ENCODE measurements around the gene SLK.

- TF ChIP-seq CEBPB (IDR thresholded peaks at IDR 0.05; ENCODE audit: low read depth, low read length) (no peak), CTCF (conservative IDR thresholded peaks at IDR 0.05; ENCODE audit: low read depth, low read length) (no peak), SMC3 (IDR thresholded peaks at IDR 0.05; ENCODE audit: low read depth, low read length) (no peak), POLR2A (IDR thresholded peaks at IDR 0.05; ENCODE audit: low read depth, low read length) (no peak), RAD21 (IDR thresholded peaks at IDR 0.05; ENCODE audit: low read length) (no peak), RFX5 (IDR thresholded peaks at IDR 0.05; ENCODE audit: low read depth, low read length) (no peak), ELK1 (IDR thresholded peaks at IDR 0.05; ENCODE audit: borderline replicate concordance, low read depth, low read length) (no peak), USF2 (IDR thresholded peaks at IDR 0.05; ENCODE audit: low read depth, low read length) (no peak), MAFK (IDR thresholded peaks at IDR 0.05; ENCODE audit: low read depth, low read length) (no peak)
Observed at GRCh38 chr10:104022026-104022425, 55.1 kb downstream of the SLK start.

Data from IMR-90 (cell line).